ENCODE measurements around the gene ARID3C.

Gene ARID3C

GRCh38 chr9:34658461-34658860 is 29.6 kb upstream of the ARID3C start:
- no peak for DNase-seq (ENCODE audit: extremely low read depth, low read depth)
- no peak for TF ChIP-seq CTCF (IDR thresholded peaks at IDR 0.05; ENCODE audit: low read depth, low read length)

- no peak for TF ChIP-seq CTCF (IDR thresholded peaks at IDR 0.05; ENCODE audit: low read depth, low read length)
- DNase-seq (ENCODE audit: extremely low read depth, low read depth): no peak
Measured at GRCh38 chr9:34656992-34657391, 28.1 kb upstream of the ARID3C start.

GRCh38 chr9:34655394-34655793 is 26.5 kb upstream of the ARID3C start:
- TF ChIP-seq CTCF (IDR thresholded peaks at IDR 0.05; ENCODE audit: low read depth, low read length): no peak
- no peak for DNase-seq (ENCODE audit: extremely low read depth, low read depth)

GRCh38 chr9:34654323-34655051 is 25.6 kb upstream of the ARID3C start:
- DNase-seq (ENCODE audit: extremely low read depth, low read depth): peak; percentile 84

GRCh38 chr9:34653151-34654072 is 24.5 kb upstream of the ARID3C start:
- DNase-seq (ENCODE audit: extremely low read depth, low read depth): no peak
- TF ChIP-seq CTCF (IDR thresholded peaks at IDR 0.05; ENCODE audit: low read depth, low read length): no peak

More at GRCh38 chr9:34654323-34655051, 25.6 kb upstream of the ARID3C start:
- no peak for TF ChIP-seq CTCF (IDR thresholded peaks at IDR 0.05; ENCODE audit: low read depth, low read length)

GRCh38 chr9:34652602-34653000 is 23.7 kb upstream of the ARID3C start:
- DNase-seq (ENCODE audit: extremely low read depth, low read depth): no peak
- TF ChIP-seq CTCF (IDR thresholded peaks at IDR 0.05; ENCODE audit: low read depth, low read length): no peak

Data from AG09319 (cell line).